ENCODE measurements around the gene NUDT14.

Gene NUDT14

GRCh38 chr14:105126126-105126980 is 54.8 kb downstream of the NUDT14 start:
- DNase-seq = no peak

- DNase-seq = no peak
These were observed 56.3 kb downstream of the NUDT14 start for GRCh38 chr14:105124823-105125222.

DNA sequence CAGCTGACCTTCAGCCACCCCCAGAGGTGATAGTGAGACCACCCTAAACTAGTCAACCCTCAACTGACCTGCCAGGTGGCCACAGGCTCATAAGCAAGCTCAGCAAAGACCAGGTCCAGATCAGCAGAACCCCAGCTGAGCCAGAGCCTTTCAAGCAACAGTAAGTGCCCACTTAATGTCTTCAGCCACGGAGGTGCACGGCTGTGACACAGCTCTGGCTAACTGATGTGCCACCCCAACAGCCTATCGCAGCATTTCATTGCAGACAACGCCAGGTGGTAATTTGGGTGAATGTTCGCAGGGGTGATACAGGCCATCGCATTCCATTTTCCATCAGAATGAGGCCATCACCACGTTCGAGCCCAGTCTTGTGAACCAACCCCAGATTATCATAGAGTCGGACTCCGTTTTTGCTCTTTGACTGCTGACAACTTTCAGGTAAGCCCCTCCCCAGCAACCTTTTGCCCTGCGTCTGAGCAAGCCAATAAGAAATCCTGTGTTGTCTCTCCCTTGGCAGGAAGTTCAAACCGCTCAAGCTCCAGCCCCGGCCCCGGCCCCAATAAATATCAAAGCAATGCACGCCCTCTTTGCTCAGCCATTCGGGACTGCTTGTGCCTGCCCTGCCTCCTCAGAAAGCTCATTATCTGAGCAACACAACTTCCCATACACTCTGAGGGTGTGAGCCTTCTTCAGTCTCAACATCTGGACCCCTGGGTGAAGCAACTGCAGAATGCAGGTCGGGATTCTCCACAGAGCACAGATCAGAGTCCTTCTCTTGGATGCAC is 56.9 kb downstream of the NUDT14 start:
- DNase-seq = no peak

- no peak for DNase-seq
These were observed 57.9 kb downstream of the NUDT14 start for GRCh38 chr14:105123064-105123665.

All from SW 1271 (cell line).